ENCODE data around the gene MAP4K4. TPM values are rescaled to one million over a fixed set of nuclear protein-coding genes. Genes with fewer than 3 reads are reported as not detected.

Gene MAP4K4
- total RNA-seq, 1 donor from 2014 or later = 166 TPM

GRCh38 chr2:101710036-101710435 is 12.5 kb downstream of the MAP4K4 start:
- Mint-ChIP-seq H3K27ac (peak overlapping the region; percentile 8), H3K4me1 (ENCODE audit: unreplicated experiment) (peaks cover 29% of the 10 kb centered on the region), H3K36me3 (peaks cover 27% of the 10 kb centered on the region), H3K27me3 (no peaks in the 10 kb centered on the region), H3K4me3 (no peak overlapping the region), H3K9me3 (no peaks in the 10 kb centered on the region)
- no peak for TF ChIP-seq CTCF (conservative IDR thresholded peaks at IDR 0.05)
- no peak for DNase-seq (ENCODE audit: extremely low spot score, unreplicated experiment)

- H3K36me3 Mint-ChIP-seq = peaks cover 25% of the 10 kb centered on the region
- TF ChIP-seq CTCF (conservative IDR thresholded peaks at IDR 0.05) = no peak
- no peak for DNase-seq (ENCODE audit: extremely low spot score, unreplicated experiment)
- peaks cover 27% of the 10 kb centered on the region for H3K4me1 Mint-ChIP-seq (ENCODE audit: unreplicated experiment)
- H3K27ac Mint-ChIP-seq = peak overlapping the region; percentile 8
- H3K4me3 Mint-ChIP-seq = no peak overlapping the region
- no peaks in the 10 kb centered on the region for H3K27me3 Mint-ChIP-seq
- no peaks in the 10 kb centered on the region for H3K9me3 Mint-ChIP-seq
Observed at GRCh38 chr2:101710471-101711318, 13.2 kb downstream of the MAP4K4 start.

GRCh38 chr2:101714118-101714517 is 16.6 kb downstream of the MAP4K4 start:
- no peak for TF ChIP-seq CTCF (conservative IDR thresholded peaks at IDR 0.05)
- Mint-ChIP-seq H3K36me3 (peaks cover 23% of the 10 kb centered on the region), H3K4me1 (ENCODE audit: unreplicated experiment) (peaks cover 28% of the 10 kb centered on the region), H3K9me3 (no peaks in the 10 kb centered on the region), H3K4me3 (no peak overlapping the region), H3K27ac (no peak overlapping the region), H3K27me3 (no peaks in the 10 kb centered on the region)
- no peak for DNase-seq (ENCODE audit: extremely low spot score, unreplicated experiment)

- H3K4me3 Mint-ChIP-seq = no peak overlapping the region
- H3K4me1 Mint-ChIP-seq (ENCODE audit: unreplicated experiment) = peaks cover 28% of the 10 kb centered on the region
- H3K9me3 Mint-ChIP-seq = peaks cover 7% of the 10 kb centered on the region
- no peak for DNase-seq (ENCODE audit: extremely low spot score, unreplicated experiment)
- H3K27ac Mint-ChIP-seq = no peak overlapping the region
- no peaks in the 10 kb centered on the region for H3K27me3 Mint-ChIP-seq
- TF ChIP-seq CTCF (conservative IDR thresholded peaks at IDR 0.05) = no peak
- H3K36me3 Mint-ChIP-seq = peaks cover 30% of the 10 kb centered on the region
Observed at GRCh38 chr2:101717071-101717845, 19.8 kb downstream of the MAP4K4 start.

- Mint-ChIP-seq H3K36me3 (peaks cover 33% of the 10 kb centered on the region), H3K27me3 (no peaks in the 10 kb centered on the region), H3K27ac (no peak overlapping the region), H3K9me3 (peaks cover 7% of the 10 kb centered on the region), H3K4me1 (ENCODE audit: unreplicated experiment) (peaks cover 32% of the 10 kb centered on the region), H3K4me3 (no peak overlapping the region)
- DNase-seq (ENCODE audit: extremely low spot score, unreplicated experiment) = no peak
- no peak for TF ChIP-seq CTCF (conservative IDR thresholded peaks at IDR 0.05)
Observed at GRCh38 chr2:101718479-101718878, 21.0 kb downstream of the MAP4K4 start.

All from type B pancreatic cell (in vitro differentiated cells).